Osteocyte (in vitro differentiated cells): ENCODE data around the gene VWF. TPM values are rescaled to one million over a fixed set of nuclear protein-coding genes. Genes with fewer than 3 reads are reported as not detected.

Experiments
- DNase-seq: peaks from one replicate; pipeline ENCODE4 v3.0.0; 2021; ENCODE audit warnings: mixed read lengths; ENCODE audit not compliant: unreplicated experiment; ENCODE audit errors: extremely low spot score
- H3K27ac Mint-ChIP-seq: one replicate; pipeline ENCODE4 v1.8.0; 2021; ENCODE audit warnings: mild to moderate bottlenecking, mixed read lengths; ENCODE audit not compliant: unreplicated experiment
- H3K27me3 Mint-ChIP-seq: one replicate; pipeline ENCODE4 v1.8.0; 2021; ENCODE audit warnings: mixed read lengths; ENCODE audit not compliant: unreplicated experiment
- H3K36me3 Mint-ChIP-seq: one replicate; pipeline ENCODE4 v1.8.0; 2021; ENCODE audit warnings: mixed read lengths; ENCODE audit not compliant: unreplicated experiment
- H3K4me1 Mint-ChIP-seq: one replicate; pipeline ENCODE4 v1.8.0; 2021; ENCODE audit warnings: mixed read lengths; ENCODE audit not compliant: unreplicated experiment
- H3K4me3 Mint-ChIP-seq: one replicate; pipeline ENCODE4 v1.8.0; 2021; ENCODE audit warnings: mild to moderate bottlenecking, moderate library complexity, mixed read lengths; ENCODE audit not compliant: unreplicated experiment
- H3K9me3 Mint-ChIP-seq: one replicate; pipeline ENCODE4 v1.8.0; 2021; ENCODE audit warnings: mixed read lengths; ENCODE audit not compliant: unreplicated experiment
- CTCF ChIP-seq: fragments of 200-600 bp; sonication (generic); IDR thresholded peaks from 2 replicates; pipeline ENCODE4 v1.5.0; 2021; ENCODE audit warnings: antibody characterized with exemption, mild to moderate bottlenecking, moderate library complexity
- total RNA-seq: library from RNA; stranded (reverse); gene quantifications from 2 replicates; pipeline ENCODE4 v1.2.1, GENCODE V29; 2021

The VWF gene
- total RNA-seq, 1 donor from 2014 or later, result 0.13 TPM

- Mint-ChIP-seq H3K27ac (no peak overlapping the region), H3K4me1 (no peaks in the 10 kb centered on the region), H3K27me3 (peaks cover 11% of the 10 kb centered on the region), H3K9me3 (no peaks in the 10 kb centered on the region), H3K4me3 (no peak overlapping the region), H3K36me3 (no peaks in the 10 kb centered on the region)
- no peak for TF ChIP-seq CTCF
- no peak for DNase-seq
Measured at GRCh38 chr12:5927732-5928516, 196.5 kb downstream of the VWF start.

- Mint-ChIP-seq H3K27ac (no peak overlapping the region), H3K9me3 (no peaks in the 10 kb centered on the region), H3K27me3 (peaks cover 11% of the 10 kb centered on the region), H3K4me3 (no peak overlapping the region), H3K4me1 (no peaks in the 10 kb centered on the region), H3K36me3 (no peaks in the 10 kb centered on the region)
- no peak for DNase-seq
- no peak for TF ChIP-seq CTCF
Measured at GRCh38 chr12:5925646-5926045, 198.8 kb downstream of the VWF start.

GRCh38 chr12:5924342-5924741, 200.1 kb downstream of the VWF start:
- H3K9me3 Mint-ChIP-seq, result no peaks in the 10 kb centered on the region
- H3K36me3 Mint-ChIP-seq, result no peaks in the 10 kb centered on the region
- H3K4me1 Mint-ChIP-seq, result no peaks in the 10 kb centered on the region
- no peak for TF ChIP-seq CTCF
- DNase-seq, result no peak
- H3K27me3 Mint-ChIP-seq, result peaks cover 11% of the 10 kb centered on the region
- H3K4me3 Mint-ChIP-seq, result no peak overlapping the region
- no peak overlapping the region for H3K27ac Mint-ChIP-seq

- no peak for TF ChIP-seq CTCF
- no peaks in the 10 kb centered on the region for H3K9me3 Mint-ChIP-seq
- H3K4me3 Mint-ChIP-seq, result no peak overlapping the region
- H3K36me3 Mint-ChIP-seq, result no peaks in the 10 kb centered on the region
- H3K4me1 Mint-ChIP-seq, result no peaks in the 10 kb centered on the region
- DNase-seq, result no peak
- no peak overlapping the region for H3K27ac Mint-ChIP-seq
- H3K27me3 Mint-ChIP-seq, result peaks cover 11% of the 10 kb centered on the region
Measured at GRCh38 chr12:5923751-5924150, 200.7 kb downstream of the VWF start.

- no peak for TF ChIP-seq CTCF
- H3K4me1 Mint-ChIP-seq, result no peaks in the 10 kb centered on the region
- H3K9me3 Mint-ChIP-seq, result no peaks in the 10 kb centered on the region
- H3K36me3 Mint-ChIP-seq, result no peaks in the 10 kb centered on the region
- DNase-seq, result no peak
- H3K4me3 Mint-ChIP-seq, result no peak overlapping the region
- no peak overlapping the region for H3K27ac Mint-ChIP-seq
- H3K27me3 Mint-ChIP-seq, result peaks cover 11% of the 10 kb centered on the region
Measured at GRCh38 chr12:5923043-5923605, 201.3 kb downstream of the VWF start.
